ENCODE data around the gene PIEZO1.

DNA sequence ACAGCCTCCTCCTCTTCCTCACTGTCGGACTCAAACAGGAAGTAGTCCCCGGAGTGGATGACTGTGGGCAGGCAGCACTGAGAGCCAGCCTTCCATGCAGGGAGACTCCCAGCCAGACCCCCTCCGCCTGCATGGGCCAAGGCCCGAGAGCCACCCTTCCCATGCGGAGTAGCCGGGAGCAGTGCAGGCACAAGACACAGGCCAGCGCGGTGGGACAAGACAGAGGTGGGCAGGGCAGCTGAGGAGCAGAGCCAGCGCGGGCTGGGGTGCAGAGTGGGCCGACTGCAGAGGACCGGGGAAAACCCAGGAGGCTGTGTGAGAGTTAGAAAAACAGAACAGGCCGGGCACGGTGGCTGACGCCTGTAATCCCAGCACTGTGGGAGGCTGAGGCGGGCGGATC lies 61.1 kb downstream of the PIEZO1 start:
- no peak for TF ChIP-seq POLR2AphosphoS5 (IDR thresholded peaks at IDR 0.05; ENCODE audit: borderline replicate concordance, low read depth, low read length)
- no peak for TF ChIP-seq EZH2 (IDR thresholded peaks at IDR 0.05)
- TF ChIP-seq FOXP2 (optimal IDR thresholded peaks at IDR 0.05; ENCODE audit: control extremely low read depth, extremely low read length, insufficient read depth): no peak

Data from SK-N-MC (cell line).